ENCODE measurements around the gene SRGAP3. TPM values are rescaled to one million over a fixed set of nuclear protein-coding genes. Genes with fewer than 3 reads are reported as not detected.
"Not testable (repeated sequence)": the region's sequence is repeated elsewhere in the genome, so short reads cannot be mapped to it uniquely, and the experiment has no call there.

SRGAP3 gene
- polyA plus RNA-seq, 10 donors: 15.9 to 27.4 (median 20.7) TPM

GRCh38 chr3:9088441-9089353, 160.7 kb downstream of the SRGAP3 start:
- peak in 2 of 3 donors; percentile 48 to 80 for DNase-seq

DNA sequence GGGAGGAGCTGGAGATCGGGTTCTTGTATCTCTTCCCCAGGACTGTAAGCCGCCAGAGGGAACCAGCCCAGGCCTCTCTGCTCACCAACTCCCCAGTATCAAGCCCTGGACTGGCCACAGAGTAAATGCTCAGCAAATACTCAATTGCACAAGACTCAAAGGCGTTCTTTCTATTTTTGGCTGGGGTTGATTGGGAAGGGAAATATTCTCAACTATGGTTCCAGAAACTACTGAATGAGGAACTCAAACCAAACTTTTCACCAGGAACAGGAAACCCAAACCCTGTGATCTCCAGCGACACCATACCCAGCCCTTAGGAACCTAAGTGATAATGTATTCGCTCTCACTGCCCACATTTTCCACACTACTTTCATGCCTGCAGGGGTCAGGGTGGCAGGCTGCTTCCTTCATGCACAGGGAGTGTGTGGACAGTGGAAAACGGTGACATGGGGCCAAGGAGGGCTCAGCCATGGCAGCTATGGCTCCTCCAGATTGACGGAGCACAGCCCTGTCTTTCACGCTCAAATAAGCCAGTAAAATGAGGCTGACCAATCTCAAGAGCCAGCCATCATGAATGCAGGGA, 161.5 kb downstream of the SRGAP3 start:
- DNase-seq: peak in 1 of 3 donors; percentile 34

DNA sequence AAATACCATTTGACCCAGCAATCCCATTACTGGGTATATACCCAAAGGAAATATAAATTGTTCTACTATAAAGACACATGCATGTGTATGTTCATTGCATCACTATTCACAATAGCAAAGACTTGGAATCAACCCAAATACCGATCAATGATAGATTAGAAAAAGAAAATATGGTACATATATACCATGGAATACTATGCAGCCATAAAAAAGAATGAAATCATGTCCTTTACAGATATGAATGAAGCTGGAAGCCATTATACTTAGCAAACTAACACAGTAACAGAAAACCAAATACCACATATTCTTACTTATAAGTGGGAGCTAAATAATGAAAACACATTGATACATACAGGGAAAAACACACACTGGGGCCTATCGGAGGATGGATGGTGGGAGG, 164.0 kb downstream of the SRGAP3 start:
- DNase-seq: not testable (repeated sequence)

- DNase-seq: no peak
These were observed 168.1 kb downstream of the SRGAP3 start for GRCh38 chr3:9081184-9081818.

DNA sequence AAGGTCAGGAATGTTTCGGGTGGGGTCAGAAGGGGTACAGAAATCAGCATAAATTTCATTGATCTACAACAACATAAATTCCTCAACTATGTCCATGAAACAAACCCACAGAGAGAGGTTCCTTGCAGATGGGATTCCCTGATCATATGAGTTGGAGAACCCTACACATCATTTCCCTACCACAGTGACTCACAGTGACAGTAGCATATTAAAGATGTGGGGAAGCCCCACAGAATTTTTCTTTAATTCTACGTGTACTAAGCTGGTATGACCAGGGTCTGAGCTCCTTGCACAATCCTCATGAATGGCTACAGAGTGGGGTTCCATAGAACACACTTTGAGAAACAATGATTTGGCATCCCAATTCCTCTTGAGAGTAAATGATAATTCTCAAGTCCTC, 169.3 kb downstream of the SRGAP3 start:
- no peak for DNase-seq

DNA sequence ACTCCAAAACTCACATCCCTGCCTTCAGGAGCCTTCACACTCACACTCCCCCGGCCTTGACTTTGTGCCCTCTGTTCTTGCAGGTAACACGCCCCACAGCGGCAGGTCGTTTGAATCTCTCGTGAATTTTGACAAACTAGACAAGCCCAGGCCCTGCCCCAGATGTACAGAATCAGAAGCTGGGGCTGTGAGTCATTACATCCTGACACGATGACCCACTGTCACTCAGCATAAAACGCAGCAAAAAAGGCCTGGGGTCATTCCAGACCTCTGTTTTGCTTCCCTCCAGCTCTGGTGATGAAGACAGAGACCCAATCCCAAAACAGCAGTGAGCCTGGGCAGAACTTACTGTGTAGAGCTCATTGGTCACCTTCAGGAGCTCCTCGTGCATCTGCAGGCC, 169.8 kb downstream of the SRGAP3 start:
- DNase-seq: no peak

DNA sequence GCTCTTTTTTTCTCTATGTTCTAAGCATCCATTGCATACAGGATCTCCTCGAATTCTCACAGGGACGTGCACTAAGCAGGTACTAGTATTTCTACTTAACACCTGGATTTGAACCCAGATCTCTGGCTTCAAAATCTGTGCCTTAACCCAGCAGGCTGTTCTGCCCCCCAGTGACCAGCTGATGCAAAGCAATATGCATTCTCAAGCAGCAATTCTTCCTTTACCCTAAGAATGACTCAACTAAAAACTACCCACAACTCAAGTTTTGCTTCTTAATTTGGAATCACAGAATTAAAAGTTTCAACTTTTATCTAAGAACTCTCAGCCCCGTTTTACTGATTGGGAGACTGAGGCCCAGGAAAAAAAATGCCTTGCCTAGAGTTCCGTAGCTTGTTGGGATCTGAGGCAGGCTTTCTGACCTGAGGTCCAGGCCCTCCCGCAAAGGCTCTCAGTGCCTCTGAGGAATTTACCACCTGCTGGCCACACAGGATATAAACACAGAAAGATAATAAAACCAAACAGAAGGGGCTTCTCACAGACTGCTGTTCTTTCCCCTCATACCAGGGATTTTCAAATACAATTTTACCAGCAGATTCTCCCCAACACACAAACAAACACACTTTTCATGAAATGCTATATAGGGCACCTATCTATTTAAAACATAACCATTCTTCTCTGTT, 170.7 kb downstream of the SRGAP3 start:
- DNase-seq: no peak

- no peak for DNase-seq
These were observed 172.4 kb downstream of the SRGAP3 start for GRCh38 chr3:9077029-9077428.

GRCh38 chr3:9075762-9076161, 173.7 kb downstream of the SRGAP3 start:
- no peak for DNase-seq

GRCh38 chr3:9074079-9074478, 175.4 kb downstream of the SRGAP3 start:
- peak in 1 of 3 donors; percentile 31 for DNase-seq

- no peak for DNase-seq
These were observed 176.8 kb downstream of the SRGAP3 start for GRCh38 chr3:9072667-9073009.

DNA sequence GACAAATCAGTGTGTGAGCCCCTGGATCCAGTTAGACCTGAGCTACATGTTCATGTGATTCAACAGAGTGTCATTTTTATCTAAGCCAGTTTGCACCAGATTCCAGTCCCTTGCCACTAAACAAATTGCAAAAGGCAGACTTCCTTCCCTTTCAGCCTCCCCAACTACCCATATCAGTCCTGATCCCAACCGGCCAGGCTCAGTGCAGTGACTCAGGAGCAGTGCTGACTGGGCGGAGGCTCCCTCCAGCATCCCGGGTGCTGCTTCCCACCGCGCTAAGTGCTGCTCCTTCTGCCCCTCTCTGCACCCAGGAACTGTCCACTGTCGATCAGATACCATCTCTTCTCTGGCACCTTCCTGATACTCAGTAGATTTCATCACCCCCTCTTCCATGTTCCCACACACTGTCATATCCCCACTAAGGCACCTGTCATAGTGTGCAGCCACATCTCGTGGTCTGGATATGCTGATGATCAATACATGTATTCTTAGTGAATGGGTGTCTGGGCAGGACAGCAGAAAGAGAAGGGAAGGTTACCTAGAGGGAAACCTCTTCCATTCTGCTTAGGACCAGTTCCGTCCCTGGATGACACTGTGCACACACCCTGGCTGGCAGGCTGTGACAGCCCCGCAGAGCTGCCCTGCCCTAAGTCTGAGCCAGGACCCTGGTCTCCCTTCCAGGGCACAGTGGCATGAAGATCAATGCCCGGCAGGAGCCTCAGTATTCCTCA, 177.3 kb downstream of the SRGAP3 start:
- no peak for DNase-seq

DNA sequence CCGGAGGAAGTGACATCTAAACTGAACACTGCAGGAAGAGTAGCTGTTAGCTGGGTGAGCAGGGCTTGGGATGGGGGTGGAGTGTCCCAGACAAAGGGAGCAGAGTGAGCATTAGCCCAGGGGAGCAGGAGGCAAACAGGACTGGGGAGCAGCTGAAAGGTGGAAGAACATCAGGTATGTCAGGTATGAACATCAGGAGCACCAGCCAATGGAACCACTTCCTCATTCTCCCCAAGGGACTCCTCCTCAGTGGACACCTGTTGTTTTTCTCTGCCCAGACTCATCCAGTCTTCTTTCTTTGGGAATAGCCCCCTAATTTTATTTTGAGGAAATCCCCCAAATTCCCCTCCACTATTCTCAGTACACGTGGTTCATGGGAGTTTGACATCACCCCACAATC, 178.5 kb downstream of the SRGAP3 start:
- DNase-seq: no peak

GRCh38 chr3:9069971-9070370, 179.5 kb downstream of the SRGAP3 start:
- no peak for DNase-seq

DNA sequence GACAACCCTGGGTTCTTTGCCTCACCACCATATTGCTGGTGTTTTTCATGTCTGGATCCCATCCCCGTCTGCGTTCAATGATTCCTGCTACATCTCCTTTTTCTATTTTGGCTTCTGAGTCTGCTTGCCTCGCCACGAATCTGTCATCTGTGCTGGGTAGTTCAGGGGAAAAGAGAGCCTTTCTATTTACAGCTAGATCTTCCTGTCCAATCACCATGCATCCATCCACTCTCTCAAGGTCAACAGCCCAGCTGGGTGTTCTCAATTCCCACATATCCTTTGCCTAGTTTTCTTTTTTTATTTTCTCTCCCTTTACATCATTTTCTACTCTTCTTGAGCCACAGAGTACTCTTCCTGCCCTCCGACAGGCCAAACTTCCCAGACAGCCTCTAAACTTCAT, 181.4 kb downstream of the SRGAP3 start:
- DNase-seq: peak in 2 of 3 donors; percentile 40 to 79

GRCh38 chr3:9067352-9067975, 182.0 kb downstream of the SRGAP3 start:
- peak; percentile 62 to 81 (median 62) for DNase-seq

GRCh38 chr3:9066775-9067174, 182.7 kb downstream of the SRGAP3 start:
- DNase-seq: no peak

- DNase-seq: peak in 1 of 3 donors; percentile 59
These were observed 183.3 kb downstream of the SRGAP3 start for GRCh38 chr3:9066141-9066540.

GRCh38 chr3:9064850-9065249, 184.6 kb downstream of the SRGAP3 start:
- peak; percentile 39 to 73 (median 45) for DNase-seq

DNA sequence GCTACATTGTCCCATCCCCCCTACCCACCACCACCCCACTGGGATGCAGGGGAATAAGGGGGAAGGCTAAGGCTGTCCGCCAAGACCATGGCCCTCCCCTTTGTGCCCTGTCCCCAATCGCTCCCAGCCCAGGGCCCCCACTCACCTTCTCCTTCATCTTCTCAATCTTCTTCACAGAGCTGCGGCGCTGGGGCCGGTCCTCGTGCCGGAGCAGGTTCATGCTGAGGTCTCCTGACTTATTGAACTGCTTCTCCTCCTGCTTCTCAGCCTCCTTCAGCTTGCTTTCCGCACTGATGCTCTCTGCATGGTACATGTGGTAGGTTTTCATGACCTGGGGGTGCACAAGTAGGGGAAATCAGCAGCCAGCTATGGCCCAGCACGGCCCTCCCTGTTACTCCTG, 185.2 kb downstream of the SRGAP3 start:
- DNase-seq: no peak

DNA sequence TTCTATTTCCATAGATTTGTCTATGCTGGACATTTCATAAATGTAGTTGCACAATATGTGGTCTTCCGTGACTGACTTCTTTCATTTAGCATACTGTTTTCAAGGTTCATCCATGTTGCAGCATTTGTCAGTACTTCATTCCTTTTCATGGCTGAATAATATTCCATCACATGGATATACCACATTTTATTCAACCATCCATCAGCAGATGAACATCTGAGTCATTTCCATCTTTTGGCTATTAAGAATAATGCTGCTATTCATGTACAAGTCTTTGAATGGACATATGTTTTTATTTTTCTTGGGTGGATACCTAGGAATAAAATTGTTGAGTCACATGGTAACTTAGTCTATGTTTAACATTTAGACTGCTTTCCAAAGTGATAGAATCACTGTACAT, 186.9 kb downstream of the SRGAP3 start:
- no peak for DNase-seq

Measured in muscle of back (tissue), 11 donors.